ENCODE measurements around the gene VAV3. TPM values are rescaled to one million over a fixed set of nuclear protein-coding genes. Genes with fewer than 3 reads are reported as not detected.

Gene VAV3
- total RNA-seq, 1 donor from 2014 or later: 4.8 TPM

DNA sequence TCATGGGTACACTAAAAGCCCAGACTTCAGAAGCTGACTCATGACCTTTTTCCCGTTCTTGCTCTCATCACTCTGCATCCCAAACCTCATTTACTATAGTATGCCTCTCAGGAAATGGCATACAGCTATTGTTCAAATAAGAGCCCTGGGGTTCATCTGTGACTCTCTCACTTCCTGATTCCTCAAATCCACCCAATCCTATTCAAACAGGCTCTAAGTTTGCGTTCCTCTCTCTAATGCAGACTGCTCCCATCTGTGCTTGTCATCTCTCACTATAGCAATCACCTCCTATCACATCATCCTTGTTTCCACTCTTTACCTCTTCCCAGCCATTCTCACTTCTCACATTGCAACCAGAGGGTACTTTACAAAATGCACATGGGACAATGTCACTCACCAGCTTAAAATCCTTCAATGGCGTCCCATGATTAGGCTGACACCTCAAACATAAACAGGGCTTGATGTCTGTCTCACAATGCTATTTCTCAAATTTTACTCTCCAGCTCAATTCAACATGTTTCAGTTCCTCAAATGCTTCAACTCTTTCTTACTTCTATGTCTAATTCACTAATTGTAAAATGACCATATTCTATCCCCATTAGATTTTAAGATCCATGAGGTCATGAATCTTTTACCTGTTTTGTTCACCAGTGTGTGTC is 415.7 kb downstream of the VAV3 start:
- Histone ChIP-seq H3K36me3 (ENCODE audit: control insufficient read depth, insufficient read depth, low read length) (no peaks in the 10 kb centered on the region), H3K27me3 (ENCODE audit: control insufficient read depth, insufficient read depth, low read length) (no peaks in the 10 kb centered on the region), H3K4me3 (ENCODE audit: low read depth, low read length) (no peak overlapping the region)
- TF ChIP-seq, protein P1, sequence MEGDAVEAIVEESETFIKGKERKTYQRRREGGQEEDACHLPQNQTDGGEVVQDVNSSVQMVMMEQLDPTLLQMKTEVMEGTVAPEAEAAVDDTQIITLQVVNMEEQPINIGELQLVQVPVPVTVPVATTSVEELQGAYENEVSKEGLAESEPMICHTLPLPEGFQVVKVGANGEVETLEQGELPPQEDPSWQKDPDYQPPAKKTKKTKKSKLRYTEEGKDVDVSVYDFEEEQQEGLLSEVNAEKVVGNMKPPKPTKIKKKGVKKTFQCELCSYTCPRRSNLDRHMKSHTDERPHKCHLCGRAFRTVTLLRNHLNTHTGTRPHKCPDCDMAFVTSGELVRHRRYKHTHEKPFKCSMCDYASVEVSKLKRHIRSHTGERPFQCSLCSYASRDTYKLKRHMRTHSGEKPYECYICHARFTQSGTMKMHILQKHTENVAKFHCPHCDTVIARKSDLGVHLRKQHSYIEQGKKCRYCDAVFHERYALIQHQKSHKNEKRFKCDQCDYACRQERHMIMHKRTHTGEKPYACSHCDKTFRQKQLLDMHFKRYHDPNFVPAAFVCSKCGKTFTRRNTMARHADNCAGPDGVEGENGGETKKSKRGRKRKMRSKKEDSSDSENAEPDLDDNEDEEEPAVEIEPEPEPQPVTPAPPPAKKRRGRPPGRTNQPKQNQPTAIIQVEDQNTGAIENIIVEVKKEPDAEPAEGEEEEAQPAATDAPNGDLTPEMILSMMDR (IDR thresholded peaks at IDR 0.05; ENCODE audit: insufficient read depth, low read length, poor library complexity, severe bottlenecking): no peak
- DNase-seq (ENCODE audit: low read depth): no peak

GRCh38 chr1:107548276-107548675 is 416.7 kb downstream of the VAV3 start:
- TF ChIP-seq, protein P1 (IDR thresholded peaks at IDR 0.05; ENCODE audit: insufficient read depth, low read length, poor library complexity, severe bottlenecking): no peak
- Histone ChIP-seq H3K36me3 (ENCODE audit: control insufficient read depth, insufficient read depth, low read length) (no peaks in the 10 kb centered on the region), H3K27me3 (ENCODE audit: control insufficient read depth, insufficient read depth, low read length) (no peaks in the 10 kb centered on the region), H3K4me3 (ENCODE audit: low read depth, low read length) (no peak overlapping the region)
- DNase-seq (ENCODE audit: low read depth): no peak

- Histone ChIP-seq H3K4me3 (ENCODE audit: low read depth, low read length) (no peak overlapping the region), H3K27me3 (ENCODE audit: control insufficient read depth, insufficient read depth, low read length) (no peaks in the 10 kb centered on the region), H3K36me3 (ENCODE audit: control insufficient read depth, insufficient read depth, low read length) (no peaks in the 10 kb centered on the region)
- DNase-seq (ENCODE audit: low read depth): no peak
- TF ChIP-seq, protein P1 (IDR thresholded peaks at IDR 0.05; ENCODE audit: insufficient read depth, low read length, poor library complexity, severe bottlenecking): no peak
Observed at GRCh38 chr1:107547363-107548155, 417.4 kb downstream of the VAV3 start.

- DNase-seq (ENCODE audit: low read depth): no peak
- H3K4me3 ChIP-seq (ENCODE audit: low read depth, low read length): no peak overlapping the region
- TF ChIP-seq, protein P1 (IDR thresholded peaks at IDR 0.05; ENCODE audit: insufficient read depth, low read length, poor library complexity, severe bottlenecking): no peak
- no peaks in the 10 kb centered on the region for H3K27me3 ChIP-seq (ENCODE audit: control insufficient read depth, insufficient read depth, low read length)
- H3K36me3 ChIP-seq (ENCODE audit: control insufficient read depth, insufficient read depth, low read length): no peaks in the 10 kb centered on the region
Observed at GRCh38 chr1:107546576-107546975, 418.4 kb downstream of the VAV3 start.

DNA sequence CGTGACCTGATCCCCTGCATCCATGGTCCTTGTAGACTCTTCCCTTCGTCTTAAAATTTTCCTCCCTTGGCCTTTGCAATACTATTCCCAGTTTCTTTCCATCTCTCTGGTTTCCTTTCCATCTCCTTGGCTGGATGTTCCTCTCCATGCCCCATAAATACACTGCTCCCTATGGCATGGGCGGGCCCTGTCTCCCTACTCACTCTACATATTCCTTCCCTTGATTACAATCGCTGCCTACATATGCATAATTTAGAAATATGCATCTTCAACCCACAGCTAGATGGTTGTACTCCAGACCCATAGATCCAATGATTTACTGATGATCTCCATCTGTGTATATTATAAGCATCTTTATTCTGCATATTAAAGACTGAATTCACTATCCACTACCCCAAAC is 419.1 kb downstream of the VAV3 start:
- no peaks in the 10 kb centered on the region for H3K27me3 ChIP-seq (ENCODE audit: control insufficient read depth, insufficient read depth, low read length)
- DNase-seq (ENCODE audit: low read depth): no peak
- no peak overlapping the region for H3K4me3 ChIP-seq (ENCODE audit: low read depth, low read length)
- TF ChIP-seq, protein P1 (IDR thresholded peaks at IDR 0.05; ENCODE audit: insufficient read depth, low read length, poor library complexity, severe bottlenecking): no peak
- no peaks in the 10 kb centered on the region for H3K36me3 ChIP-seq (ENCODE audit: control insufficient read depth, insufficient read depth, low read length)

Data from kidney epithelial cell (primary cell).